GM21576 (cell line): ENCODE data around the gene FYN.

ENCODE experiments used
- ATAC-seq: cut with Tn5 transposase; IDR thresholded peaks from one replicate; pipeline ENCODE4 v1.9.1; 2021; ENCODE audit warnings: mild to moderate bottlenecking, moderate library complexity; ENCODE audit not compliant: unreplicated experiment

FYN gene

GRCh38 chr6:111614833-111615582 is 258.2 kb downstream of the FYN start:
- ATAC-seq = no peak

GRCh38 chr6:111612379-111612778 is 260.9 kb downstream of the FYN start:
- no peak for ATAC-seq

GRCh38 chr6:111610548-111611172 is 262.6 kb downstream of the FYN start:
- ATAC-seq = no peak
